HCT116 (cell line): ENCODE data around the gene DNM3. TPM values are rescaled to one million over a fixed set of nuclear protein-coding genes. Genes with fewer than 3 reads are reported as not detected.

Experiments
- ATAC-seq: fragments of 200-7000 bp; cut with Tn5 transposase; 2 replicates; pipeline ENCODE4 v1.9.1; 2020; ENCODE audit warnings: mild to moderate bottlenecking, moderate library complexity
- BruUV-seq: library from RNA; stranded (reverse); fragments of 400-500 nt; replicated peaks from 2 replicates; lab custom pipeline; 2021; lab: Mats Ljungman, UMichigan
- CTCF ChIA-PET: fragments of 300-600 bp; sonication (Branson Sonifier 250); formaldehyde crosslinking; loops from one replicate; lab custom pipeline; 2021; ENCODE audit warnings: antibody characterized with exemption; lab: Charles Lee
- POLR2A ChIA-PET: fragments of 300-600, 350-600 bp; sonication (Branson Sonifier 250); formaldehyde crosslinking; loops from one replicate; lab custom pipeline; 2021; ENCODE audit warnings: antibody characterized with exemption; lab: Charles Lee
- RAD21 ChIA-PET, 2 experiments: fragments of 300-600 bp; sonication (Branson Sonifier 250); formaldehyde crosslinking; loops; one replicate each; lab custom pipeline; 2023; ENCODE audit warnings: low total read pairs in 2 of 2; ENCODE audit not compliant: uncharacterized antibody in 2 of 2, unreplicated experiment in 2 of 2, low non-redundant PET in 1 of 2; lab: Charles Lee
- DNase-seq: peaks from one replicate; pipeline ENCODE4 v3.0.0-alpha.2; 2010; ENCODE audit warnings: low read depth, low spot score
- H2AFZ ChIP-seq: fragments of 200-600 bp; shearing (Covaris generic), sonication (generic); 2 replicates; pipeline ENCODE4 v1.6.1; 2017; ENCODE audit warnings: low read depth, mixed run types, mixed read lengths, antibody characterized with exemption, low read length; ENCODE audit not compliant: poor library complexity, severe bottlenecking
- H3K27ac ChIP-seq: 2 replicates; pipeline ENCODE4 v1.5.1; 2012; ENCODE audit warnings: low read depth, low read length
- H3K27me3 ChIP-seq: fragments of 200-600 bp; sonication (generic); 2 replicates; pipeline ENCODE4 v1.6.1; 2016; ENCODE audit warnings: mixed run types, low read length, mixed read lengths; ENCODE audit not compliant: insufficient read depth
- H3K36me3 ChIP-seq, 2 experiments: fragments of 200-500 bp in 1 of 2; fragments of 200-600 bp in 1 of 2; sonication (Bioruptor generic) in 1 of 2; sonication (generic) in 1 of 2; 2 replicates each; pipeline versions ENCODE4 v1.5.1 to v1.6.1; 2014 to 2016; ENCODE audit warnings: low read length in 2 of 2, inconsistent platforms in 1 of 2, mixed read lengths in 1 of 2, mixed run types in 1 of 2; ENCODE audit not compliant: insufficient read depth in 2 of 2, control insufficient read depth in 1 of 2
- H3K4me1 ChIP-seq, 2 experiments: fragments of 200-600 bp in 1 of 2; sonication (generic) in 1 of 2; 2 replicates each; pipeline versions ENCODE4 v1.5.1 to v1.6.1; 2012 to 2017; ENCODE audit warnings: low read length in 2 of 2, inconsistent platforms in 1 of 2, mild to moderate bottlenecking in 1 of 2, mixed read lengths in 1 of 2, mixed run types in 1 of 2, moderate library complexity in 1 of 2; ENCODE audit not compliant: insufficient read depth in 2 of 2, control insufficient read depth in 1 of 2
- H3K4me2 ChIP-seq: fragments of 200-600 bp; sonication (generic); 2 replicates; pipeline ENCODE4 v1.6.1; 2017; ENCODE audit warnings: mixed run types, low read length, mixed read lengths
- H3K4me3 ChIP-seq, 2 experiments: fragments of 200-600 bp in 1 of 2; sonication (generic) in 1 of 2; replicated peaks in 1 of 2; 2 replicates each; pipeline ENCODE4 v1.5.1; 2011 to 2016; ENCODE audit warnings: low read length in 2 of 2, control low read depth in 1 of 2, low read depth in 1 of 2, mild to moderate bottlenecking in 1 of 2, mixed read lengths in 1 of 2, mixed run types in 1 of 2
- H3K79me2 ChIP-seq: fragments of 200-600 bp; sonication (generic); 2 replicates; pipeline ENCODE4 v1.6.1; 2017; ENCODE audit warnings: mild to moderate bottlenecking, mixed run types, low read length, moderate library complexity, mixed read lengths; ENCODE audit not compliant: insufficient read depth
- H3K9ac ChIP-seq: fragments of 200-600 bp; sonication (generic); 2 replicates; pipeline ENCODE4 v1.6.1; 2016; ENCODE audit warnings: low read length, mixed read lengths
- H3K9me2 ChIP-seq: fragments of 200-600 bp; sonication (generic), shearing (Covaris generic); 2 replicates; pipeline ENCODE4 v1.6.1; 2017; ENCODE audit warnings: mixed run types, mild to moderate bottlenecking, moderate library complexity; ENCODE audit not compliant: insufficient read depth
- H3K9me3 ChIP-seq, 2 experiments: fragments of 200-500 bp in 1 of 2; fragments of 200-600 bp in 1 of 2; sonication (Bioruptor generic) in 1 of 2; sonication (generic) in 1 of 2; 2 replicates each; pipeline ENCODE4 v1.6.1; 2014 to 2017; ENCODE audit warnings: low read length in 2 of 2, mixed read lengths in 2 of 2, inconsistent platforms in 1 of 2, low read depth in 1 of 2, mild to moderate bottlenecking in 1 of 2, mixed run types in 1 of 2, moderate library complexity in 1 of 2; ENCODE audit not compliant: control insufficient read depth in 1 of 2, insufficient read depth in 1 of 2
- H4K20me1 ChIP-seq: fragments of 200-600 bp; sonication (generic), shearing (Covaris generic); 2 replicates; pipeline ENCODE4 v1.6.1; 2017; ENCODE audit warnings: mixed run types, mild to moderate bottlenecking, moderate library complexity; ENCODE audit not compliant: insufficient read depth
- FOSL1 ChIP-seq: IDR thresholded peaks from 2 replicates; pipeline ENCODE4 v1.6.1; 2012; ENCODE audit warnings: low read depth
- JUND ChIP-seq: IDR thresholded peaks from 2 replicates; pipeline ENCODE4 v1.6.1; 2012
- MAX ChIP-seq: IDR thresholded peaks from 2 replicates; pipeline ENCODE4 v1.6.1; 2012
- POLR2A ChIP-seq: IDR thresholded peaks from 2 replicates; pipeline ENCODE4 v1.7.0; 2011; ENCODE audit warnings: borderline replicate concordance; ENCODE audit not compliant: insufficient read depth, insufficient read length; ENCODE audit errors: extremely low read depth
- ZFX ChIP-seq: fragments of 450-650 bp; IDR thresholded peaks from 2 replicates; pipeline ENCODE4 v1.6.1; 2017
- ZNF274 ChIP-seq: fragments of 200-500 bp; sonication (Bioruptor generic); IDR thresholded peaks from 2 replicates; pipeline ENCODE4 v1.6.1; 2014; ENCODE audit warnings: mild to moderate bottlenecking, low read depth, low read length, inconsistent platforms
- intact Hi-C: fragments of 100-400 bp; cut with micrococcal nuclease; formaldehyde crosslinking; loops from 2 replicates; pipeline ENCODE4 v1.10.0; 2022
- total RNA-seq: library from RNA; stranded (reverse); gene quantifications from one replicate; pipeline ENCODE4 v1.2.1, GENCODE V29; 2021; ENCODE audit not compliant: unreplicated experiment

The DNM3 gene
- total RNA-seq, 1 experiment from 2014 or later, result 3.1 TPM

- Histone ChIP-seq H3K4me2 (no peak overlapping the region), H3K36me3 (no peaks in the 10 kb centered on the region), H4K20me1 (no peaks in the 10 kb centered on the region), H3K27me3 (no peaks in the 10 kb centered on the region), H3K9ac (no peak overlapping the region), H3K9me3 (no peaks in the 10 kb centered on the region), H2AFZ (no peak overlapping the region), H3K27ac (no peak overlapping the region), H3K9me2 (no peaks in the 10 kb centered on the region), H3K79me2 (no peaks in the 10 kb centered on the region), H3K4me3 (no peak overlapping the region), H3K4me1 (peaks cover 10 to 17% of the 10 kb centered on the region in 2 experiments; a peak in 3 of 4 replicates)
- BruUV-seq, result no TSS peak
- DNase-seq (no peak), ATAC-seq (no peak)
- intact Hi-C loops, result no loop called here
- ChIA-PET POLR2A (no interaction called here), CTCF (interaction anchor here (1.1 kb wide), 1 partner anchor 56 kb away, joined by 3 read pairs; no protein-coding TSS in a partner anchor), RAD21 (no interaction called here)
- TF ChIP-seq FOSL1, result no peak
- TF ChIP-seq MAX, result no peak
- TF ChIP-seq JUND, result no peak
- TF ChIP-seq ZNF274, result no peak
- TF ChIP-seq POLR2A, result no peak
Measured at GRCh38 chr1:172342584-172343239, 501.4 kb downstream of the DNM3 start.

GRCh38 chr1:172343240-172344160 lies 502.2 kb downstream of the DNM3 start:
- no peak for DNase-seq
- Histone ChIP-seq H4K20me1 (no peaks in the 10 kb centered on the region), H3K4me3 (no peak overlapping the region), H3K4me1 (peaks cover 10 to 17% of the 10 kb centered on the region in 2 experiments; a peak in 3 of 4 replicates), H3K27ac (no peak overlapping the region), H3K9ac (no peak overlapping the region), H3K79me2 (no peaks in the 10 kb centered on the region), H3K9me2 (no peaks in the 10 kb centered on the region), H3K4me2 (peak overlapping the region; percentile 44), H2AFZ (peak overlapping the region; percentile 72), H3K36me3 (no peaks in the 10 kb centered on the region), H3K9me3 (no peaks in the 10 kb centered on the region), H3K27me3 (no peaks in the 10 kb centered on the region)
- ATAC-seq, result 0 out of 2 replicates have a peak, but pooled peaks have one; percentile 17
- ChIA-PET POLR2A (no interaction called here), RAD21 (no interaction called here), CTCF (interaction anchor here (1.1 kb wide), 1 partner anchor 55 kb away, joined by 3 read pairs; no protein-coding TSS in a partner anchor)
- peak; percentile 27; the same call in 1 of the 2 replicates for TF ChIP-seq FOSL1
- no peak for TF ChIP-seq ZFX
- 0 out of 2 replicates have a peak, but pooled peaks have one; percentile 27 for TF ChIP-seq JUND
- no TSS peak for BruUV-seq
- intact Hi-C loops, result no loop called here
